HL-60 (cell line): ENCODE data around the gene CHERP.

Experiments used
- DNase-seq, 2 experiments: peaks; one replicate each; pipeline ENCODE4 v3.0.0-alpha.2; 2010 to 2020; ENCODE audit warnings: low read depth in 1 of 2, low spot score in 1 of 2
- H3K27ac ChIP-seq: fragments of 250-450 bp; sonication (Bioruptor Pico); replicated peaks from 2 replicates; pipeline ENCODE4 v1.5.1; 2020; ENCODE audit warnings: mild to moderate bottlenecking, moderate library complexity
- H3K27me3 ChIP-seq: fragments of 250-450 bp; sonication (Bioruptor Pico); 2 replicates; pipeline ENCODE4 v1.5.1; 2021; ENCODE audit warnings: mild to moderate bottlenecking, moderate library complexity; ENCODE audit not compliant: insufficient read depth, poor library complexity, severe bottlenecking
- H3K4me3 ChIP-seq: replicated peaks from 2 replicates; pipeline ENCODE4 v1.5.1; 2011; ENCODE audit warnings: mild to moderate bottlenecking, control low read depth, low read length; ENCODE audit not compliant: insufficient read depth
- GABPA ChIP-seq: IDR thresholded peaks from 2 replicates; pipeline ENCODE4 v1.6.1; 2012; ENCODE audit warnings: low read depth
- POLR2AphosphoS5 ChIP-seq: IDR thresholded peaks from 2 replicates; pipeline ENCODE4 v1.6.1; 2012; ENCODE audit warnings: low read depth
- SPI1 ChIP-seq: IDR thresholded peaks from 2 replicates; pipeline ENCODE4 v1.6.1; 2012; ENCODE audit warnings: low read depth, mild to moderate bottlenecking, borderline replicate concordance
- TF ChIP-seq, protein P1 (sequence below): IDR thresholded peaks from one replicate; pipeline ENCODE4 v1.5.1; 2011; ENCODE audit warnings: low read length, control low read depth, inconsistent platforms; ENCODE audit not compliant: insufficient read depth
- TF ChIP-seq, protein P2 (sequence below): IDR thresholded peaks from 2 replicates; pipeline ENCODE4 v1.6.1; 2012; ENCODE audit warnings: low read depth; ENCODE audit not compliant: insufficient replicate concordance

The CHERP gene

DNA sequence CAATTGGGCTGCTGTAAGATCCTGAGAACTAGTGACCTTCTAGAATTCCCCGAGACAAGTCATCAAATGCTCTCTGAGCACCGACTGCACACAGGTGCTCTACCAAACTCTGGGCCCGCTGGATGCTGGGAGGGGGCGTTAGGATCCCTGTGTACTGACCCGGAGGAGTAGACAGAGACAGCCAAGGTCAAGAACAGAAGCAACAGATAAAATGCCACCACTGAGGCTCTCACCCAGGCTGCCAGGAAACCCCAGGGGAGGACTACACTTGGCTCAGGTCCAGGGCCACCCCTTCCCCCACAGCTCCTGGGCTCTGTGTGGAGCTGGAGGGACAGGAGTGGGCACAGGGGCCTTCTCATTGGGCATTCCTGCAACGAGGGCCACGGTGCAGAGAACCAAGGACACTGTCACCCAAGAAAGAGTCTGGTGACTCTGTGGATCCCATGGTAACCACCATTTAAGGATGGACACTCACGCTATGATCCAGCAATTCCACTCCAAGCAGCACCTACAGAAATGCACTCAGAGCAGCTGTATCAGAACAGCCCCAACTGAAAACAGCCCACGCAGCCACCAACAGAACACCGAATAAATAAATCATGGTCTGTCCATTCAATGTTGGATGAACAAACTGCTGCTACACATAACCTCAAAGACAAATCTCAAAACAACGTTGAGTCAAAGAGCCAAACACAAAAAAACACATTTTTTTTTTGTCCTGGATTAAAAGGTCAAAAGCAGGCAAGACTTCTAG, 46.8 kb upstream of the CHERP start:
- H3K27ac ChIP-seq = peak overlapping the region; percentile 66
- TF ChIP-seq, protein P1, sequence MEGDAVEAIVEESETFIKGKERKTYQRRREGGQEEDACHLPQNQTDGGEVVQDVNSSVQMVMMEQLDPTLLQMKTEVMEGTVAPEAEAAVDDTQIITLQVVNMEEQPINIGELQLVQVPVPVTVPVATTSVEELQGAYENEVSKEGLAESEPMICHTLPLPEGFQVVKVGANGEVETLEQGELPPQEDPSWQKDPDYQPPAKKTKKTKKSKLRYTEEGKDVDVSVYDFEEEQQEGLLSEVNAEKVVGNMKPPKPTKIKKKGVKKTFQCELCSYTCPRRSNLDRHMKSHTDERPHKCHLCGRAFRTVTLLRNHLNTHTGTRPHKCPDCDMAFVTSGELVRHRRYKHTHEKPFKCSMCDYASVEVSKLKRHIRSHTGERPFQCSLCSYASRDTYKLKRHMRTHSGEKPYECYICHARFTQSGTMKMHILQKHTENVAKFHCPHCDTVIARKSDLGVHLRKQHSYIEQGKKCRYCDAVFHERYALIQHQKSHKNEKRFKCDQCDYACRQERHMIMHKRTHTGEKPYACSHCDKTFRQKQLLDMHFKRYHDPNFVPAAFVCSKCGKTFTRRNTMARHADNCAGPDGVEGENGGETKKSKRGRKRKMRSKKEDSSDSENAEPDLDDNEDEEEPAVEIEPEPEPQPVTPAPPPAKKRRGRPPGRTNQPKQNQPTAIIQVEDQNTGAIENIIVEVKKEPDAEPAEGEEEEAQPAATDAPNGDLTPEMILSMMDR = no peak
- TF ChIP-seq SPI1 = no peak
- no peak for TF ChIP-seq GABPA
- TF ChIP-seq POLR2AphosphoS5 = no peak; the same call in 1 of the 2 replicates
- TF ChIP-seq, protein P2, sequence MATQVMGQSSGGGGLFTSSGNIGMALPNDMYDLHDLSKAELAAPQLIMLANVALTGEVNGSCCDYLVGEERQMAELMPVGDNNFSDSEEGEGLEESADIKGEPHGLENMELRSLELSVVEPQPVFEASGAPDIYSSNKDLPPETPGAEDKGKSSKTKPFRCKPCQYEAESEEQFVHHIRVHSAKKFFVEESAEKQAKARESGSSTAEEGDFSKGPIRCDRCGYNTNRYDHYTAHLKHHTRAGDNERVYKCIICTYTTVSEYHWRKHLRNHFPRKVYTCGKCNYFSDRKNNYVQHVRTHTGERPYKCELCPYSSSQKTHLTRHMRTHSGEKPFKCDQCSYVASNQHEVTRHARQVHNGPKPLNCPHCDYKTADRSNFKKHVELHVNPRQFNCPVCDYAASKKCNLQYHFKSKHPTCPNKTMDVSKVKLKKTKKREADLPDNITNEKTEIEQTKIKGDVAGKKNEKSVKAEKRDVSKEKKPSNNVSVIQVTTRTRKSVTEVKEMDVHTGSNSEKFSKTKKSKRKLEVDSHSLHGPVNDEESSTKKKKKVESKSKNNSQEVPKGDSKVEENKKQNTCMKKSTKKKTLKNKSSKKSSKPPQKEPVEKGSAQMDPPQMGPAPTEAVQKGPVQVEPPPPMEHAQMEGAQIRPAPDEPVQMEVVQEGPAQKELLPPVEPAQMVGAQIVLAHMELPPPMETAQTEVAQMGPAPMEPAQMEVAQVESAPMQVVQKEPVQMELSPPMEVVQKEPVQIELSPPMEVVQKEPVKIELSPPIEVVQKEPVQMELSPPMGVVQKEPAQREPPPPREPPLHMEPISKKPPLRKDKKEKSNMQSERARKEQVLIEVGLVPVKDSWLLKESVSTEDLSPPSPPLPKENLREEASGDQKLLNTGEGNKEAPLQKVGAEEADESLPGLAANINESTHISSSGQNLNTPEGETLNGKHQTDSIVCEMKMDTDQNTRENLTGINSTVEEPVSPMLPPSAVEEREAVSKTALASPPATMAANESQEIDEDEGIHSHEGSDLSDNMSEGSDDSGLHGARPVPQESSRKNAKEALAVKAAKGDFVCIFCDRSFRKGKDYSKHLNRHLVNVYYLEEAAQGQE = no peak
- no peak overlapping the region; the same call in 1 of the 2 replicates for H3K4me3 ChIP-seq
- H3K27me3 ChIP-seq = no peaks in the 10 kb centered on the region
- no peak for DNase-seq

DNA sequence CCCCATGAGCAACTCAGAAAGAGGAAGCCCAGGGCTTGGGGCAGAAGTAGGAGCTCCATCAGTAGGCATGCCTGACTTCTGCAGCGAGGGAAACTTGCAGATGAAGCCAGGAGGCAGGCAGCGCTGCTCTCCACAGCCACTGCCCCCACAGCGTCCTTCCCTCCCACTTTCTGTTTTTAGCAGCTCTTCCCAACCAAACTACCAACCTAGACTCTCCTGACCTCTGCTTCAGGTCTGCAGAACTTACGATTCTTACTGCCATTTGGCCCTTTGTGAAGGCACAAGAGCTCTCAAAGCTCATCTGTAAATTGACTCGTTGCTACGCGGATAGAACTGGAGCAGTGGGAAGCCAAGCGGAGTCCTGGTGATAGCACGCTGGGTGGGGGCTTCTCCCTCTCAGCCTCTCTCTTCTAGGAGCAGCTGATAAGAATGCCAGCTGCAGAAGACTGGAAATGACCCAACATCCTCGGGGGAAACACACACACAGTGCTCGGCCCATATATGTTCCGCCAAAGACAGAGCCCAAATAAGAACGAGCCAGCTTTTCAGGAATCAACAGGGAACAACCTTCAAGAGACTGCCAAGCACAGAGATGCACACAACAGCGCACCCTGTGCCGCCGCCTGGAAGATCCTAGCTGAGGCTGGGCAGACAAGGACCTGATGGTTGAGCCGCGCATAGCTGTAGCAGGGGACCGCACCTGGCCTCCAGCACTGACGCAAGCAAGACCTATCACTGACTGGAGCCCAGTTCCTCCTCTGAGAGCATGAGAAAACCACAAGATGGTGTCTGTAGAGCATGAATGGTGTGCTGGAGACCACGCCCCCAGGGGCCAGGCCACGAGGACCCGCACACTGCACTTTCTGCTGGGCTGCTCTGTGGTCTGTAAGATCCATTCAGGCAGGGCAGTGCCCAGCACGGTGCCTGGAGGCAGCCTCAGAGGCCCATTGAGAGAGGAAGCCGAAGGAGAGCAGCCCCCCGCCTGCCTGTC, 45.9 kb upstream of the CHERP start:
- Histone ChIP-seq H3K27me3 (no peaks in the 10 kb centered on the region), H3K4me3 (peak overlapping the region; percentile 19), H3K27ac (peak overlapping the region; percentile 66)
- DNase-seq = peak; percentile 78 to 89
- peak; percentile 98 for TF ChIP-seq SPI1
- TF ChIP-seq, protein P2 = no peak

DNA sequence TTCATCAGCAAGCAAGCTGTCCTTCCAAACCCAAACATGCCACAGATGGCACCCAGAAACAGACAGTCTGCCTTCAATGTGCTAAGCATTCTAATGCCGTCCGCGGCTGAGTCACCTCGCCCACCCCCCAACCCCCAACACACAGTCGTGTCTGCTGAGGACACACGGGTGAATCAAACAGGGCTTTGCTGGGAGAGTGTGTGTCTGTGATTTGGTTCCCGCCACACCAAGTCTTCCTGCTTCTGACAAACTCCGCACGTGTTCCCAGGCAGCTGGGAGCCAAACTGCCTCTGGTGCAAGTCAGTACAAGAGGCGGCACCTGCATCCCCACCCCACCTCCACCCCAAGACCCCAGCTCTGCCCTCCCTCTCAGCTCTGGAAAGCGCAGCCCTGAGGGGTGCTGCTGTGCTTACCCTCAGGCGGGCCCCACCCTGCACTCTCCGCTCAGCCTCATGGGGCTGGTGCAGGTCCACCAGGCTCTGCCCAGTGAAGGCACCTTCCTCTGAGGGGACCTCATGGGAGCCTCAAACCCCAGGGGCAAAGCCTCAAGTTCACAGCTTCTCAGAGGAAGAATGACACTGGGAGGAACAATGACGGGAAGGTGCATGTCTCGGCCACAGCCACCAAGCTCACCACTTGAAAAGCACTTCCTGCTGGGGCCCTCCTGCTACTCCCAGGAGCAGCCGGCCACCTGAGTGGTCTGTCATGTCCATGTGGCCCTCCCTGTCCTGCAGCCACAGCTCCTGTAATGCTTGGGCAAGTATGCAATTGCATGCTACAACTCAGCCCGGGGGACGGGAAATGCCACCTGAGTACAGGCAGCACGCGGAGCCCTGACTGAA, 45.0 kb upstream of the CHERP start:
- peak; percentile 80 to 94 for DNase-seq
- peak overlapping the region; percentile 3; the same call in 1 of the 2 replicates for H3K4me3 ChIP-seq
- H3K27me3 ChIP-seq = no peaks in the 10 kb centered on the region
- TF ChIP-seq SPI1 (no peak), POLR2AphosphoS5 (peak; percentile 55; the same call in 1 of the 2 replicates), GABPA (no peak; the same call in 1 of the 2 replicates)
- H3K27ac ChIP-seq = peak overlapping the region; percentile 66

DNA sequence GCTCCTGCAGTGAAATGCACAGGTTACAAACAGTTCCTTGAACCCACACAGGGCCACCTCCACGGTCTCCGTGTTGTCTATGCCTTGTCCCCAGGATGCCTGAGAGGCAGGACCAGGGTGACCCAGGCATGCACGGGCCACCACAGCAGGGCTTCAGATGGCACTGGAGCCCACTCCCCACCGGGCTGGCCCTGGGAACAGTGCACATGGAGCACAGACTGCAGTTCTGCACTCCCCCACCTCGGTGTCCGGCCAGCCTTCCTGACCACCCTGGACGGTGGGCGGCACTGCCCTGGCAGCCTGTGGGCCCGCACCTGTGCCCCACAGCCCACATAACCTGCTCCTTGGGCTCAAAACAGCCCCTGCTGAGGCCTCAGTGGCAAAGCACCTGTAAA, 44.2 kb upstream of the CHERP start:
- Histone ChIP-seq H3K4me3 (no peak overlapping the region), H3K27ac (peak overlapping the region; percentile 66; the same call in 1 of the 2 replicates), H3K27me3 (no peaks in the 10 kb centered on the region)
- TF ChIP-seq SPI1 = no peak
- TF ChIP-seq, protein P1 = no peak
- TF ChIP-seq POLR2AphosphoS5 = no peak
- TF ChIP-seq GABPA = no peak
- TF ChIP-seq, protein P2 = no peak
- DNase-seq = no peak
